HG02798 (cell line): Measurements from ENCODE around the gene IDH3A.

Experiments used
- ATAC-seq: cut with Tn5 transposase; IDR thresholded peaks from one replicate; pipeline ENCODE4 v1.9.1; 2021; ENCODE audit warnings: mild to moderate bottlenecking; ENCODE audit not compliant: unreplicated experiment, poor library complexity

IDH3A gene

GRCh38 chr15:78212546-78213424 is 63.6 kb downstream of the IDH3A start:
- no peak for ATAC-seq

- ATAC-seq, result no peak
Measured at GRCh38 chr15:78213425-78213750, 64.2 kb downstream of the IDH3A start.

GRCh38 chr15:78213956-78214355 is 64.8 kb downstream of the IDH3A start:
- ATAC-seq, result no peak

- ATAC-seq, result no peak
Measured at GRCh38 chr15:78216276-78217104, 67.3 kb downstream of the IDH3A start.

- no peak for ATAC-seq
Measured at GRCh38 chr15:78220713-78221112, 71.6 kb downstream of the IDH3A start.
